Caki2 (cell line): ENCODE results near the gene FARS2. TPM values are rescaled to one million over a fixed set of nuclear protein-coding genes. Genes with fewer than 3 reads are reported as not detected.
"Not testable (repeated sequence)": the region's sequence is repeated elsewhere in the genome, so short reads cannot be mapped to it uniquely, and the experiment has no call there.

Experiments used
- DNase-seq: peaks from one replicate; pipeline ENCODE4 v3.0.0-alpha.2; 2015; ENCODE audit warnings: low read depth
- in situ Hi-C: cut with HindIII; loops from 2 replicates; pipeline ENCODE4 v1.10.0; 2016; ENCODE audit warnings: low sequenced_read_pairs, low pct_unique_long_range_greater_than_20kb, mixed read lengths
- total RNA-seq: library from RNA; depleted of rRNA; stranded (reverse); fragments of >200 nt; shearing (Covaris generic); gene quantifications from 2 replicates; pipeline ENCODE4 v1.2.3, GENCODE V29; 2014; ENCODE audit warnings: low replicate concordance

FARS2 gene
- total RNA-seq, 1 experiment from 2014 or later, result 21.0 TPM

DNA sequence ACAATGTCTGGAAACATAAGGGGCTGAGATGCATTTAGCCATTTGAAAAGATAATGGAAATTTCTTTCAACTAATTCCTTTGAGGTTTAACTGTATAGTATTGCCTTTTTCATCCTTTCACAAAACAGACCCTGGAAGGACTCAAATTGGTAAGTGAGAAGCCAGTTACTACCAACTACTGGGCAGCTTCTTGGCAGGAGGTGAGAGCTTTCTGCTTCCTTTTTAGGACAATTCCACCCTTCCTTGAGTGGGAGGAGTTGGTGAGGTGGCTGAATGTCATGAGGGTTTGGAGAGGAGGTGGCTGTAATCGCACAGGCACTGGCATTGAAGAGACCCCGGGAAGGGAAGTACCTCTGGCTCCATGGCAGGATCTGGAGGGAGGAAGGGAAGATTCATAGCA, 404.4 kb downstream of the FARS2 start:
- DNase-seq, result no peak
- in situ Hi-C loops, result no loop called here

DNA sequence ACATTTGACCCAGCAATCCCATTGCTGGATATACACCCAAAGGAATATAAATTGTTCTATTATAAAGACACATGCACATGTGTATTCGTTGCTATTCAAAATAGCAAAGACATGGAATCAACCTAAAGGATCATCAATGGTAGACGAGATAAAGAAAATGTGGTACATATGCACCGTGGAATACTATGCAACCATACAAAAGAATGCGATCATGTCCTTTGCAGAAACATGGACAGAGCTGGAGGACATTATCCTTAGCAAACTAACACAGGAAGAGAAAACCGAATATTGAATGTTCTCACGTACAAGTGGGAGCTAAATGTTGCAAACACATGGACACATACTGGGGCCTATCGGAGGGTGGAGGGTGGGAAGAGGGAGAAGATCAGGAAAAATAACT, 405.4 kb downstream of the FARS2 start:
- in situ Hi-C loops, result no loop called here
- no peak for DNase-seq

DNA sequence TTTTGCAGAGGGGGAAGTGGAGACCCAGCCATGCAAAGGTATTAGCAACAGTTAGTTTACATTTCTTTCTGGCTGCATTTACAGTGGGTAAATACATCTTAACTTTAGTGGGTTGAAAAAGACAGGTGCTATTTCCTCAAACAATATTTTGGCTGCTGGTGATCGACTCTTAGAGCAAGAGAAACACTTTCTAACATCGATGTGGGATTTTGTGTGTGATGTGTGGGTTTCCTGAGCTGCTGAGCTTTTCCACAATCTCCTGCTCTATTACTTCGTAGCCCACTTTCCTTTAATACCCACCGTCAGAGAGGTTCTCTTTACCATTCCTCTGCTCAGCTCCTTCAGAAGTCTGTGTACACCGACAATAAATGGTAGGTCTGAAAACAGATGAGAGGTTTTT, 406.4 kb downstream of the FARS2 start:
- DNase-seq, result no peak
- in situ Hi-C loops, result no loop called here

DNA sequence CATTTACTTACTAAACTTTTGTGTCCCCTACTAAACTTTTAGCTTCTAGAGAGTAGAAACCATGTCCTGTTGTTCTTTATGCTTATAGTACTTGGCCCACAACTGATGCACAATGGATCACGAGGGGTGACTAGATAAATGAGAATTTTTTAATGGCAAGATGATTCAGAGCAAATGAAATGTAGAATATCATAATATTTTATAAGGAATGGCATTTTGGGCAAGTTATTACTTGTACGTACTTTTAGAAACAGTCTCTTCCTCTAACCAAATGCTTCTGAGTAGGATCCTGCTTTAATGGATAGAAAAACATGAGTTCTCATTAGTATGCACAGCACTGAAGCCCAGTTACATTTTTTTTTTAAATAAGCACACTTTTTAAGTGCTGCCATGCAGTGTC, 409.1 kb downstream of the FARS2 start:
- DNase-seq, result no peak

GRCh38 chr6:5670811-5671561, 409.7 kb downstream of the FARS2 start:
- in situ Hi-C loops, result no loop called here
- DNase-seq, result no peak

More for the DNA sequence above, 409.1 kb downstream of the FARS2 start:
- in situ Hi-C loops, result no loop called here

GRCh38 chr6:5671601-5672559, 410.6 kb downstream of the FARS2 start:
- in situ Hi-C loops, result no loop called here
- no peak for DNase-seq

DNA sequence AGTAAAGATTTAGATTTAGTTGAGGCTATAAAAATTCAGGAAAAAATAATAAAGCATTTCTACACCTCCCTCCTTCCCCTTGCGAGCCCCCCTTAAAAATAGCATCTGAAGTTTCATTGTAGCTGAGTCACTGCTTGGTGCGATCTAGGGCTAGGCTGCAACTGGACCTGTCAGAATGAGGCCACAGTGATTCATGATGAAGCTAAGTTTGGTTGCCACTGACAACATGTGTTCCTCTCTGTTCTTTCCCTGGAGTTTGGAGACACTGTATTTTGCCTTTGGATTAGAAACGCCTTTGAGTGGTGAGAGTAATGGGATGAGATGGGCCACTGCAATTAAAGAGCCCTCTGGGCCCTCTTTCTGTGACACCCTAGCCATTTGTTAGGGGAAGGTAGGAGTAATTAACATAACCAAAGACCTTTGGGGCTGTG, 411.3 kb downstream of the FARS2 start:
- peak; percentile 54 for DNase-seq
- in situ Hi-C loops, result no loop called here

- DNase-seq, result no peak
- in situ Hi-C loops, result no loop called here
Observed at GRCh38 chr6:5673019-5673790, 411.9 kb downstream of the FARS2 start.

- in situ Hi-C loops, result no loop called here
Observed at GRCh38 chr6:5674141-5674540, 412.8 kb downstream of the FARS2 start.

DNA sequence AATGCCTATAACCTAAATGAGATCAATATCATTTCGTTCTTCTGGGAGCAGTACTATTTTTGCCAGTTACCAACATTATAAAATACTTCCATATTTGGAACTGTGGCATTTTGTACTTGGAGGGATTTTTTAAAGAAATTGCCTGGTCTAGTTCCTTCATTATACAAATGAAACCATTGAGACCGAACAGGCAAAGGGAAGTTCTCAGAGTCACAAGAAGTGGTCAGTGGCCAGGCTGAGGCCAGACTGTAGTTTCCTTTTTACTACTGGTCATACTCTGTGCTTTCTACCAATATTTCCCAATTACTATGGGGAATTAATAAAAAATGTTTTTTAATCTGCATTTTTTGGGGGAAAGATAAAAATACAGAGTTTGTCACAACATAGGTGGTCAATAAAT, 413.4 kb downstream of the FARS2 start:
- DNase-seq, result no peak
- in situ Hi-C loops, result no loop called here

More at GRCh38 chr6:5674141-5674540, 412.8 kb downstream of the FARS2 start:
- DNase-seq, result no peak

DNA sequence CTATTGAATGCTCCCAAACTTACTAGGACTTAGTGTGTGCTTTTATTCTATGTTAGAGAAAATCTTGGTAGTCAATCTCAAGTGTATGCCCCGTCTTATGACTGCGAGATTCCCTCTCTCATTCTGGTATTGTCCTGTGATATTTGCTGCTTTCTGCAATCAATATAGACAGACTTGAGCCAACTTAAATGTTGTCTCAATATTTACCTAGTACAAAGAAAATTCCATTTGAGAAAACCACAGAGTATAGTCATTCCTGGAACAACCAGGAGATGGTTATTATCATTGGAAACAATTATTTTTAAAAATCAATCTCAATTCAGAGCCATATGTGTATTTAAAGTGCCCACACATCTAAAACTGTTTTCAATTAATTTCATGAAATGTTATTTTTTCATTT, 415.4 kb downstream of the FARS2 start:
- no peak for DNase-seq
- in situ Hi-C loops, result no loop called here

DNA sequence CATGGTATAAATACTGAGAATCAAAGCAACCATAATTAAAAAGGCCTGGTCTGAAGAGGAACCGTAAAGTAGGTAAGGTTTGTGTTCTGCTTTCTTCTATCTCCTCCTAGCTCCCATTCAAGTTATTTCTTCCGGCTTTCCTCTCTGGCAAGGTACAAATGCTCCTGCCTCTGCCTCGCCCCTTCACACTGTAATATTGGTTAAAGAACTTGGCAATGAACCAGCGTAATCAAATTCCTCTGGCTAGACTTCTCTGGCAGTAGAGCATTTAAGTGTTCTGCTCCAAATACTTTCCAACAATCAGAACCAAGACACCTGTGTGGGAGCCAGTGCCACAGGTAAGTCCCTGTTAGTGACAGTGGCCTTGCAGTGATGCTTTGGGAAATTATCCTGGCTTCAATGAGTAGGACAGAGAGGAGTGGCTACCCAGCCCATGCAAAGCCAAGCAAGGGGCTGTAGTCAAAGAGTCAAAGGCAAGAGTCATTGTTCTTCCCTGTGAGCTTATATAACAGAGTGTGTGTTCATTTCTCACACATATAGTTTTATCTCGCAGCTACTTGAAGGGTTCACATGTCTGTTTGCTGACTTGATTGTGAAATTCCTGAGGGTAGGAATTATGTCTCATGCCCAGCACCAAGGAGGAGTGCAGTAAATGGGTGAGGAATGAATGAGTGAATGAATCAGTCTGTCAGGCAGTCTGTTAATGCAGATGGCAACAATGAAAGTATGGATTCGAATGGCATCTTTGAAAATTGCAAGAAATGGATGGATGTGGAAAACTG, 416.1 kb downstream of the FARS2 start:
- in situ Hi-C loops, result no loop called here
- no peak for DNase-seq

GRCh38 chr6:5679270-5679669, 418.0 kb downstream of the FARS2 start:
- in situ Hi-C loops, result no loop called here
- DNase-seq, result no peak

DNA sequence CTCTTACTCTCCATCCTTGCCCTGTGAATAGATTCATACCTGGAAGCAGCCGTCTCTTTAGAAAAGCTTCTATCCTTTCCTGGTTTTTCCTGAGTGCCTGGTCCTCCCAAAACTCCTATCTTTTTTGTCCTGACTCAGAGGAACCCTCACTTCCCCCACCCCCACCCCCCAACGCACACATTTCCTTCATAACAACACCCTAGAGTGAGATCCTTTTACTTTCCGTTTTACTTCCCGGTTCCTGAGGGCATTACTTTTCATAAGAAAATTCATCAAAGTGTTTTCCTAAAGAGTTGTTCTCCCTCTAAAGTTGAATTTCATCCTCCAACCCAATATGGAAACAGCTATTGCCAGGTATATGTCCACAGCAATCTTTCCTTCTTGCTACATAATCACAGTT, 418.4 kb downstream of the FARS2 start:
- DNase-seq, result no peak
- in situ Hi-C loops, result no loop called here

DNA sequence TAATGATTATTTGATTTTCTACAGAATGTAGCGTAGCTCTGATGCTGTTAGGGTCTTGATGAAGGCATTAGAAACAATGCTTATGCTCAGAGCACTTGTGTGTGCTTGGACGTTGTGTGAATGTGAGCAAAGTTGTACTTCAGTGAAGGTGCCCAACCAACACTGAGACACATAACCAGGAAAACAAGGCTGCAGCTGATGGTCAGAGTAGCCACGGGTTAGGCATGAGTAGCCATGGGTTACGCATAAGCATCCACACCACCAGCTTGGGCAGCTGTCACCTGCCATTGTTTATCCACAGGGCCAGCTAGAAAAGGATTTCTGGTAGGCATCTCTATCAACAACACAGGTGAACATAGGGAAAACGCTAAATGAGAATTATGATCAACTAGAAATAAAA, 418.8 kb downstream of the FARS2 start:
- peak; percentile 29 for DNase-seq

GRCh38 chr6:5681480-5681879, 420.2 kb downstream of the FARS2 start:
- no peak for DNase-seq
- in situ Hi-C loops, result no loop called here

More for the DNA sequence above, 418.8 kb downstream of the FARS2 start:
- in situ Hi-C loops, result no loop called here

- in situ Hi-C loops, result no loop called here
- no peak for DNase-seq
Observed at GRCh38 chr6:5682530-5682929, 421.2 kb downstream of the FARS2 start.

GRCh38 chr6:5683747-5684146, 422.4 kb downstream of the FARS2 start:
- DNase-seq, in situ Hi-C loops: not testable (repeated sequence)
